HG03571 (cell line): ENCODE results near the gene DOCK7.

Experiments
- ATAC-seq: cut with Tn5 transposase; IDR thresholded peaks from one replicate; pipeline ENCODE4 v1.9.1; 2021; ENCODE audit not compliant: unreplicated experiment

The DOCK7 gene

GRCh38 chr1:62424411-62424810, 263.8 kb downstream of the DOCK7 start:
- ATAC-seq = no peak

- ATAC-seq = no peak
Observed at GRCh38 chr1:62423580-62424242, 264.5 kb downstream of the DOCK7 start.

GRCh38 chr1:62420214-62420613, 268.0 kb downstream of the DOCK7 start:
- ATAC-seq = no peak

GRCh38 chr1:62417351-62417999, 270.7 kb downstream of the DOCK7 start:
- ATAC-seq = no peak

GRCh38 chr1:62415687-62416086, 272.5 kb downstream of the DOCK7 start:
- ATAC-seq = no peak

GRCh38 chr1:62407398-62408009, 280.7 kb downstream of the DOCK7 start:
- ATAC-seq = no peak

- no peak for ATAC-seq
Observed at GRCh38 chr1:62406576-62406975, 281.6 kb downstream of the DOCK7 start.

GRCh38 chr1:62405247-62405646, 282.9 kb downstream of the DOCK7 start:
- no peak for ATAC-seq
